Fibroblast of the conjunctiva (primary cell): ENCODE results near the gene ZNF692.
"Not testable (repeated sequence)": the region's sequence is repeated elsewhere in the genome, so short reads cannot be mapped to it uniquely, and the experiment has no call there.

Experiments
- DNase-seq: peaks from one replicate; pipeline ENCODE4 v3.0.0-alpha.2; 2010; ENCODE audit warnings: low read depth

The ZNF692 gene, protein sequence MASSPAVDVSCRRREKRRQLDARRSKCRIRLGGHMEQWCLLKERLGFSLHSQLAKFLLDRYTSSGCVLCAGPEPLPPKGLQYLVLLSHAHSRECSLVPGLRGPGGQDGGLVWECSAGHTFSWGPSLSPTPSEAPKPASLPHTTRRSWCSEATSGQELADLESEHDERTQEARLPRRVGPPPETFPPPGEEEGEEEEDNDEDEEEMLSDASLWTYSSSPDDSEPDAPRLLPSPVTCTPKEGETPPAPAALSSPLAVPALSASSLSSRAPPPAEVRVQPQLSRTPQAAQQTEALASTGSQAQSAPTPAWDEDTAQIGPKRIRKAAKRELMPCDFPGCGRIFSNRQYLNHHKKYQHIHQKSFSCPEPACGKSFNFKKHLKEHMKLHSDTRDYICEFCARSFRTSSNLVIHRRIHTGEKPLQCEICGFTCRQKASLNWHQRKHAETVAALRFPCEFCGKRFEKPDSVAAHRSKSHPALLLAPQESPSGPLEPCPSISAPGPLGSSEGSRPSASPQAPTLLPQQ

DNA sequence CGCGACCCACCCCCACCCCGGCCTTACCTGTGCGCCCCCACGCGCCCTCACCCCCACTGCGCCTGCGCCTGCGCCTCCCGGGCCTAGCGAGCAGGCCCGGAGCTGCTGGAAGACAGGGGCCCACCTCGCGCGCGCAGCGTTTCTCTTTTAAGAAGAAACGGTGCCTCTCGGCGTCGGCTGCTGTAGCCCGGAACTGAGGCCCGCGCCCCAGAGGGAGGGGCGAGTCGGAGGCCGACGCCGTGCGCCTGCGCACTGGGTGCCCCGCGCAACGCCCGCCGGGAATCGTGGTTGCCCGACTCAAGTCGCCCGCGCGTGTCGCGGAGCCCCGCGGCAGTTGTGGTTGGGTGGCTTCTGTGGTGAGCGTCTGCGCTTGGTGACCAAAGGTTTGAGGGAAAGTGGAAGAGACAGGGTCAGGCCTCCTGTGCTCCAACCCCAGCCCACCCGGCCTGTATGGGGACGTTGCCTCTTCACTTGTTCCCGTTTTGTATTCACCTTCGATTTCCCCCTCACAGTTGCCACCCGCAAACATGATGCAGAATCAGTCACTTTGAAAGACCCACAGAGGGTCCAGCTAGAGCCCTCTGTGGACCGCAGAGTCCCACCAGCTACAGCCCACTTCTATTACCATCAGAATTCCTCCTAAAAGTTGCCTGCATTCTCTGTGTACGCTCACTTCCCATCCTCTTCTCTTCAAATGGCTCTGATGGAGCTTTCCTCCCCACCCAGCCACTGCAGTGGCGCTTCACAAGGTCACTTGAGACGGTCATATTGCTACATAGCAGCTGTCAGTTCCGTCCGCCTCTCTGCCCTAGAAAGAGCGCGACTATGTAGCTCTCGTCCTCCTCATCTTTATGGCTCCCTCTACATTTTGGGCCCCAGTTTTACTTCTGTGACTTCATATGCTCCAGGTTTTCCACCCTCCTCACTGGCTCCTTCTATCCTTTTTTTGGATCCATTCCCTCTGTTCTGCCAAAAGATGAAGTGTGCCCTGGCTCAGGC lies at the start of gene ZNF692:
Gene ZNF692 (minus strand): TSS at position 195 of the 999 bp plus-strand sequence. CDS start 776 bp downstream, outside the sequence.
- DNase-seq = peak; percentile 94

- no peak for DNase-seq
Observed at GRCh38 chr1:248906753-248907661, 48.1 kb upstream of the ZNF692 start.

DNA sequence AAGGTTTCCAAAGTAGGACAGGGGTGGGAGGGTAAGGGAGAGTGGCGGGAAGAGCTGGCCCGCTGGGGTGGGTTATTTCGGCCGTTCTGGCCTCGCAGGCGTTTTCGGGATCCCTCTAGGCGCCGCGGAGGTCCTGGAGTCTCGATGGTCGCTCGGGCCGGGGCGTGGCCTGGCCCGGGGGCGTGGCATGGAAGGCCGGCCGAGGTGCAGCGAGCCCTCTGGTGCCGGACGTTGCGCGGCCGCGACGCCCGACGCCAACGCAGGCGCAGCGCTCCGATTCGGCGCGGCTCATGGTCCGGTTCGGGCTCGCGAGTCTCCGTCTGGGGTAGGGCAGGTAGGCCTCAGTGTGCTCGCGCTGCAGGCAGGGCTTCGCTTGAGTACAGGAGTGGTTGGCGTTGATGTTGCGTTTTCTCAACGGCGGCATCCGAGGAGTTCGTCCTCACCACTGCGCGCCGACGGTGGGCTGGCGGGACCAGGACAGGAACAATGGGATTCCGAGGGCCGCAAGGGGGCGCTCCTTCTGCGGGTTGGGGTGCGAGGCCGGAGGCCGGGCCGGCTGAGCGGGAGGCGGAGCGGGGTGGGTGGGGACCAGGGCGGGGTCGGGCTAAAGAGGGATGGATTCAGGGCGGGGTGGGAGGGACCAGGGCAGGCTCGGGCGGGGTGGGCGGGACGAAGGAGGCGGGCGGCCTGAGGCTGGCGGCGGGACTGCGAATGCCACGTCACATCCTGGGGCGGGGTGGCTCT lies 47.3 kb upstream of the ZNF692 start, which contains the start of gene PGBD2:
Gene PGBD2 (plus strand): TSS at position 227 of the 744 bp plus-strand sequence. CDS start 7,628 bp downstream, outside the sequence.
- DNase-seq = peak; percentile 87

- DNase-seq = no peak
Observed at GRCh38 chr1:248905662-248906008, 46.8 kb upstream of the ZNF692 start.

DNA sequence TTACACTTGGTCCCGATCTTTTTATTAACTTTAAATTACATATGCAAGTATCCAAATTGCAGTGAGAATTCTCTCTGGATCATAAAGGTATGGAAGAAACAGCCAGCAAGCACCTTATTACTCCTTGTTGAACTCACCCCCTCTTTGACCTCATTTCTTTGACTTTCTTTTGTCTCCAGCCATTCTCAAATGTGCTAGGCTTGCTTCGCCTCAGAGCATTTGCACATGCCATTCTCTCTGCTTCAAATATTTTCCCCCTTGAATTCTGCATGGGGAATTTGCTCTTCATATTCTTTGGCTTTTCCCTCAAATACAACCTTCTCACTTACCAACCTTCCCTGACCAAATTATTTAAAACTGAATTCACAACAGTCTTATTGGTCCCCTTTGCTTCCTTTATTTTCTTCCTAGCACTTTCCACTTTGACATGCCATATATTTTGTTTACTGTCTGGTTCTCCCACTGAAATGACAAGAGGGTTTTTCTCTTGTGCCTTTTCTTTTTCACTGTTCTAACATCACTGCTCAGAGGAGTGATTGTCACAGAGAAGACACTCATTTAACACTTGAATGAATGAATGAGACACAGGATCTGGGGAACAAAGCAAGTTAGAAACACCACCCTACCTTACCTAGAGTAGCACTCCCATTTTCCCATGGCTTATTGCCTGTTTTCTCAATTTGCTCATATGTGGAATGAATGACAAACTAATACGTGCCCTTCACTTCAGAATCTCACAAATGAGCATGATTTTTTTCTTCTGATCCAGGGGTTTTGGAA lies 45.7 kb upstream of the ZNF692 start:
- DNase-seq = no peak

DNA sequence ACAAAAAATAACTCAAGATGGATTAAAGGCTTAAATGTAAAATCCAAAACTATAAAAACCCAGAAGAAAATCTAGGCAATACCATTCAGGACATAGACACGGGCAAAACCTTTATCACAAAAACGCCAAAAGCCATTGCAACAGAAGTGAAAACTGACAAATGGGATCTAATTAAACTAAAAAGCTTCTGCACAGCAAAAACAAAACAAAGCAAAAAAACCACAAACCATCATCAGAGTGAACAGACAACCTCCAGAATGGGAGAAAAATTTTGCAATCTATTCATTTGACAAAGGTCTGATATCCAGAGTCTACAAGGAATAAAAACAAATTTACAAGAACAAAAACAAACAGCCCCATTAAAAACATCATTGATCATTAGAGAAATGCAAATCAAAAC lies 42.7 kb upstream of the ZNF692 start:
- DNase-seq = no peak

- DNase-seq = no peak
Observed at GRCh38 chr1:248900637-248901036, 41.8 kb upstream of the ZNF692 start.

- no peak for DNase-seq
Observed at GRCh38 chr1:248897412-248898337, 38.8 kb upstream of the ZNF692 start.

DNA sequence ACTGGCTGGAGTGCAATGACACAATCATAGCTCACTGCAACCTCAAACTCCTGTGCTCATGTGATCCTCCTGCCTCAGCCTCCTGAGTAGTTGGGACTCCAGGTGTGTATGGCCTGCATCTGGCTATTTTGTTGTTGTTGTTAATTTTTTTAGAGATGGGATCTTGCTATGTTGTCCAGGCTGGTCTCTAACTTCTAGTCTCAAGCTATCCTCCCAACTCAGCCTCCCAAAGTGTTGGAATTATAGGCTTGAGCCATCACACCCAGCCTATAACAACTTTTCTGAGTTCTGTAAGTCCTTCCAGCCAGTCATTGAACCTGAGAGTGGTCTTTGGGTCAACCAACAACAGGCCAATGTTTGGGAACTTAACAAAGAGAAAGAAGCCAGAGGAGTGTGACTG lies 36.0 kb upstream of the ZNF692 start:
- DNase-seq = no peak

- no peak for DNase-seq
Observed at GRCh38 chr1:248892590-248892989, 33.7 kb upstream of the ZNF692 start.

- DNase-seq = no peak
Observed at GRCh38 chr1:248891758-248892157, 32.9 kb upstream of the ZNF692 start.

GRCh38 chr1:248890549-248891498 lies 31.9 kb upstream of the ZNF692 start:
- DNase-seq = no peak

GRCh38 chr1:248889914-248890243 lies 31.0 kb upstream of the ZNF692 start:
- DNase-seq = not testable (repeated sequence)

- no peak for DNase-seq
Observed at GRCh38 chr1:248886237-248886895, 27.5 kb upstream of the ZNF692 start.

- no peak for DNase-seq
Observed at GRCh38 chr1:248885646-248886045, 26.8 kb upstream of the ZNF692 start.

DNA sequence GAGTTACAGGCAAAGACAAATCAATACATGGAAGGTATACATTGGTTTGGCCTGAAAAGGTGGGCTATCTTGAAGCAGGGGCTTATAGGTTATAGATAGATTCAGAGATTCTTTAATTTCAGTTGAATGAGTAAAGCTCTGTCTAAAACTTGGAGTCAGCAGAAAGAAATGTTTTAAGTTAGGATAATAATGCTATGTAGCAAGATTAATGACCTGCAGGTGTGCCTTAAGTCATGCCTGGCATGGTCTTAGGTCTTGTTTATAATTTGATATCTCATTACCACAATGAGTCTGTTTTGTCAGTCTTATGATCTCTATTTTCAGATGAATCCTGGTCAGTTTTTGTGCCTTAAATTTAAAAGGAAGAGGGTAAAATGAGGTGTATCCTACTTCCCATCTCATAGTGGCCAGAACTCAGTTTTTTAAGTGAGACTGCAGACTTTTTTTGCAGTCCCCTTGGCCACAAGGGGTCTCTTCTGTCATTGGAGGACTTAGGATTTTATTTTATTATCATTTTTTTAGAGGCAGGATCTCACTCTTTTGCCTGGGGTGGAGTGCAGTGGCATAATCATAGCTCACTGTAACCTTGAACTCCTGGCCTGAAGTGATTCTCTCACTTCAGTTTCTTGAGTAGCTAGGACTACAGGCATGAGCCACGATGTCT lies 25.9 kb upstream of the ZNF692 start:
- no peak for DNase-seq

DNA sequence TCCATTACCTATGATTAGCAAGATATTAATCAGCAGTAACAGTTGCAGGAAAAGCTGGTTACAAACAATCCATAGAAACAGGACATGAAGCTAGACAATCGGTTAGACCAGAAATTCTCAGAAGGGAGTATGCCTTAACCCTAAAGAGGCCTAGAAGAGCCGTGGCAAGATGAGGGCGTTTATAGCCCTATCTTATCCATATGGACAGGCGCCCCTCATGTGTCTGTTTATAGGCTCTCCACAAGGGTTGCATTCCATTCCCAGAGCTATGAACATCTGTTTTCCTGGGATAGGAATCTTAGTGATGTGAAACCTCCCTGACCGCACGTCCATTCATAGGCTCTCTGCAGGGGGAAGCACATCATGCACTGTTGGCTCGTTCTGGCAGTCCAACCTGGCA lies 23.5 kb upstream of the ZNF692 start:
- not testable (repeated sequence) for DNase-seq
